HepG2 (cell line): Measurements from ENCODE around the gene SLC39A3. TPM values are rescaled to one million over a fixed set of nuclear protein-coding genes. Genes with fewer than 3 reads are reported as not detected.

ENCODE experiments used
- CREB1 ChIP-seq, 2 experiments: fragments of 450-650 bp in 1 of 2; IDR thresholded peaks; 2 replicates each; pipeline ENCODE4 v1.6.1; 2016 to 2017; ENCODE audit warnings: control low read depth in 1 of 2, mild to moderate bottlenecking in 1 of 2, missing compliant biosample characterization in 1 of 2, missing genetic modification characterization in 1 of 2
- FOXC1 ChIP-seq: sonication (generic); formaldehyde crosslinking; IDR thresholded peaks from 2 replicates; pipeline ENCODE4 v1.8.0; 2022; ENCODE audit warnings: mild to moderate bottlenecking, missing genetic modification reagents, borderline replicate concordance
- MAF1 ChIP-seq: sonication (generic); formaldehyde crosslinking; IDR thresholded peaks from 2 replicates; pipeline ENCODE4 v1.5.0; 2020; ENCODE audit warnings: missing genetic modification reagents, borderline replicate concordance
- NFYC ChIP-seq: IDR thresholded peaks from 2 replicates; pipeline ENCODE4 v1.6.1; 2016; ENCODE audit warnings: missing genetic modification reagents, missing compliant biosample characterization
- NKX3-1 ChIP-seq: sonication (generic); formaldehyde crosslinking; IDR thresholded peaks from 2 replicates; pipeline ENCODE4 v1.5.0; 2020; ENCODE audit warnings: missing genetic modification reagents
- NR2F6 ChIP-seq, 2 experiments: IDR thresholded peaks; 2 replicates each; pipeline ENCODE4 v1.6.1; 2016; ENCODE audit warnings: antibody characterized with exemption in 1 of 2, mild to moderate bottlenecking in 1 of 2
- PHF8 ChIP-seq: sonication (generic); formaldehyde crosslinking; IDR thresholded peaks from 2 replicates; pipeline ENCODE4 v1.5.0; 2020; ENCODE audit warnings: missing genetic modification reagents
- PRPF4 ChIP-seq: fragments of 200-400 bp; formaldehyde crosslinking; IDR thresholded peaks from 2 replicates; pipeline ENCODE4 v1.6.1; 2016; ENCODE audit warnings: low read length, low read depth; ENCODE audit not compliant: poor library complexity, severe bottlenecking
- SMAD1 ChIP-seq: sonication (generic); formaldehyde crosslinking; IDR thresholded peaks from 2 replicates; pipeline ENCODE4 v1.4.0; 2020; ENCODE audit warnings: missing genetic modification reagents, low read depth, mild to moderate bottlenecking, borderline replicate concordance
- SMYD3 ChIP-seq: sonication (generic); formaldehyde crosslinking; IDR thresholded peaks from 2 replicates; pipeline ENCODE4 v1.8.1; 2023; ENCODE audit warnings: mild to moderate bottlenecking, missing genetic modification reagents
- TCF12 ChIP-seq, 2 experiments: fragments of 450-650 bp in 1 of 2; sonication (generic) in 1 of 2; formaldehyde crosslinking in 1 of 2; IDR thresholded peaks; 2 replicates each; pipeline versions ENCODE4 v1.6.1 to v1.8.0; 2017 to 2022; ENCODE audit warnings: antibody characterized with exemption in 1 of 2, mild to moderate bottlenecking in 1 of 2, missing genetic modification reagents in 1 of 2, moderate library complexity in 1 of 2
- ZBTB42 ChIP-seq: sonication (generic); formaldehyde crosslinking; IDR thresholded peaks from 2 replicates; pipeline ENCODE4 v1.5.0; 2020; ENCODE audit warnings: mild to moderate bottlenecking, missing genetic modification reagents
- ZFYVE20 ChIP-seq: sonication (generic); formaldehyde crosslinking; IDR thresholded peaks from 2 replicates; pipeline ENCODE4 v1.8.0; 2023; ENCODE audit warnings: low read depth, mild to moderate bottlenecking, moderate library complexity, missing genetic modification reagents, borderline replicate concordance
- ZMYM3 ChIP-seq: sonication (generic); formaldehyde crosslinking; IDR thresholded peaks from 2 replicates; pipeline ENCODE4 v1.5.1; 2020; ENCODE audit warnings: mild to moderate bottlenecking, missing genetic modification reagents
- ZNF441 ChIP-seq: sonication (generic); formaldehyde crosslinking; IDR thresholded peaks from 2 replicates; pipeline ENCODE4 v1.7.0; 2021; ENCODE audit warnings: missing genetic modification reagents, borderline replicate concordance
- ZNF501 ChIP-seq: sonication (generic); formaldehyde crosslinking; IDR thresholded peaks from 2 replicates; pipeline ENCODE4 v1.5.1; 2020; ENCODE audit warnings: mild to moderate bottlenecking, moderate library complexity, missing genetic modification reagents
- ZNF678 ChIP-seq: sonication (generic); formaldehyde crosslinking; IDR thresholded peaks from 2 replicates; pipeline ENCODE4 v1.4.0; 2020; ENCODE audit warnings: mild to moderate bottlenecking, missing genetic modification reagents
- ZNF788 ChIP-seq: sonication (generic); formaldehyde crosslinking; IDR thresholded peaks from 2 replicates; pipeline ENCODE4 v1.5.0; 2020; ENCODE audit warnings: mild to moderate bottlenecking, missing genetic modification reagents, borderline replicate concordance
- ZSCAN22 ChIP-seq: sonication (generic); formaldehyde crosslinking; IDR thresholded peaks from 2 replicates; pipeline ENCODE4 v1.4.0; 2020; ENCODE audit warnings: mild to moderate bottlenecking, missing genetic modification reagents
- ZZZ3 ChIP-seq: sonication (generic); formaldehyde crosslinking; IDR thresholded peaks from 2 replicates; pipeline ENCODE4 v1.4.0; 2020; ENCODE audit warnings: missing genetic modification reagents, mild to moderate bottlenecking, borderline replicate concordance
- polyA plus RNA-seq, 8 experiments: library from polyadenylated mRNA; depleted of rRNA in 3 of 8; stranded (reverse) in 7 of 8; unstranded in 1 of 8; fragments of >200 nt; fragmentation: Illumina TruSeq in 4 of 8; extraction: Trizol in 4 of 8; gene quantifications; 2 replicates each; pipeline versions ENCODE4 v1.2.1 to v1.2.3, GENCODE V29; 2011 to 2016; ENCODE audit warnings: low read depth in 4 of 8, missing spikeins in 1 of 8, mixed read lengths in 1 of 8; ENCODE audit not compliant: insufficient read depth in 1 of 8
- total RNA-seq, 5 experiments: library from RNA; depleted of rRNA; stranded (reverse); fragments of >200 nt; fragmentation: Illumina TruSeq; extraction: Trizol; gene quantifications; 2 replicates each; pipeline ENCODE4 v1.2.3, GENCODE V29; 2016; ENCODE audit warnings: low read depth in 1 of 5
- TF ChIP-seq, protein P1 (sequence below): sonication (generic); formaldehyde crosslinking; IDR thresholded peaks from 2 replicates; pipeline ENCODE4 v1.4.0; 2020; ENCODE audit warnings: missing genetic modification reagents
- TF ChIP-seq, protein P2 (sequence below): sonication (generic); formaldehyde crosslinking; IDR thresholded peaks from 2 replicates; pipeline ENCODE4 v1.4.0; 2020; ENCODE audit warnings: missing genetic modification reagents
- TF ChIP-seq, protein P3 (sequence below): sonication (generic); formaldehyde crosslinking; IDR thresholded peaks from 2 replicates; pipeline ENCODE4 v1.4.0; 2020; ENCODE audit warnings: low read depth, mild to moderate bottlenecking, missing genetic modification reagents
- TF ChIP-seq, protein P4 (sequence below): sonication (generic); formaldehyde crosslinking; IDR thresholded peaks from 2 replicates; pipeline ENCODE4 v1.4.0; 2020; ENCODE audit warnings: mild to moderate bottlenecking, missing genetic modification reagents

The SLC39A3 gene
- total and polyA plus RNA-seq, 2 of the 13 experiments (the other 11 are each of a cell fraction or from before 2014, with no cell fraction given) = 33.6 to 41.6 TPM

DNA sequence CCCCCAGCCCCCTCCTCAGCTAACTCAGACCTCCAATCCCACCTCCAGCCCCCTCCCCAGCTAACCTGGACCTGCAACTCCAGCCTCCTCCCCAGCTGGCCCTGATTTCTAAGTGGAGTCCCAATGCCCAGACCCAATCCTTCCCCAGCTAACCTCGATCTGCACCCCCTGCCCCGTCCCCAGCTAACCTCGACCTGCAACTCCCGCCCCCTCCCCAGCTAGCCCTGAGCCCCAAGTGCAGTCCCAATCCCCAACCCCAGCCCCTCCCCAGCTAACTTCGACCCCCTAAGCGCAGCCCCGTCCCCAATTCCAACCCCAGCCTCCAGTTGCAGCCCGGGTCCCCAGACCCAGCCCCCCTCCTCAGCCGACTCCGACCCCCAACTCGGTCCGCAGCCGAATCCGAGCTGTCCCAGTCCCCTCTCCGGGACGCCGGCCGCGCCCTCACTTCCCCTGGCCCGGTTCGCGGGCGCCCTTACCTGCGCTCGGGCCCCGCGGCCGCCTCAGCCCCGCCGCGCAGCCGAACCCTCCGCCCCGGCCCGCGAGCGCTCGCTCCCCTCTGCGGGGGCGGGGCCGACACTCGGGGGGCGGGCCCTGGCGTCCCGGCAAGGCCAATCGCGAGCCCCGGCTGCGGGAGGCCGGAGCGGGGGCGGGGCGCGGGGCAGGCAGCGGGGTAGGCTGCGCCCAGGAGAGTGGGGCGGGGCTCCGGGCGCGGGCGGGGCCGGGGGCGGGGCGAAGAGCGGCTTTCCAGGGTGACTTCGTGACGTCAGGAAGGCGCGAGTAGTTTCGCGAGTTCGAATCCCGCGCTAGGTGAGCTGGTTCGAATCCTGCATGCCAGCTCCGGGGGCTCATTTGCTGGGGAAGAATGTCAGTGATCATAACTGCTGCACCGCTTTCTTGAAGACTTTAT lies 37.4 kb downstream of the SLC39A3 start, which contains the start of gene GNG7 (continued):
- TF ChIP-seq, protein P1, sequence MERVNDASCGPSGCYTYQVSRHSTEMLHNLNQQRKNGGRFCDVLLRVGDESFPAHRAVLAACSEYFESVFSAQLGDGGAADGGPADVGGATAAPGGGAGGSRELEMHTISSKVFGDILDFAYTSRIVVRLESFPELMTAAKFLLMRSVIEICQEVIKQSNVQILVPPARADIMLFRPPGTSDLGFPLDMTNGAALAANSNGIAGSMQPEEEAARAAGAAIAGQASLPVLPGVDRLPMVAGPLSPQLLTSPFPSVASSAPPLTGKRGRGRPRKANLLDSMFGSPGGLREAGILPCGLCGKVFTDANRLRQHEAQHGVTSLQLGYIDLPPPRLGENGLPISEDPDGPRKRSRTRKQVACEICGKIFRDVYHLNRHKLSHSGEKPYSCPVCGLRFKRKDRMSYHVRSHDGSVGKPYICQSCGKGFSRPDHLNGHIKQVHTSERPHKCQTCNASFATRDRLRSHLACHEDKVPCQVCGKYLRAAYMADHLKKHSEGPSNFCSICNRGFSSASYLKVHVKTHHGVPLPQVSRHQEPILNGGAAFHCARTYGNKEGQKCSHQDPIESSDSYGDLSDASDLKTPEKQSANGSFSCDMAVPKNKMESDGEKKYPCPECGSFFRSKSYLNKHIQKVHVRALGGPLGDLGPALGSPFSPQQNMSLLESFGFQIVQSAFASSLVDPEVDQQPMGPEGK (CRISPR knock-in tag) = no peak
- TF ChIP-seq PHF8 (CRISPR knock-in tag) = peak; percentile 34; the same call in 1 of the 2 replicates
- no peak for TF ChIP-seq ZNF678 (CRISPR knock-in tag)
- peak; percentile 66 for TF ChIP-seq NFYC
- no peak for TF ChIP-seq ZNF501 (CRISPR knock-in tag)
- no peak for TF ChIP-seq TCF12 (IDR thresholded peaks at IDR 0.05)
- no peak for TF ChIP-seq TCF12 (CRISPR knock-in tag; IDR thresholded peaks at IDR 0.05)
- no peak for TF ChIP-seq PRPF4
- TF ChIP-seq ZMYM3 (CRISPR knock-in tag) = no peak
- TF ChIP-seq ZNF441 = no peak
- no peak for TF ChIP-seq MAF1
- TF ChIP-seq, protein P2, sequence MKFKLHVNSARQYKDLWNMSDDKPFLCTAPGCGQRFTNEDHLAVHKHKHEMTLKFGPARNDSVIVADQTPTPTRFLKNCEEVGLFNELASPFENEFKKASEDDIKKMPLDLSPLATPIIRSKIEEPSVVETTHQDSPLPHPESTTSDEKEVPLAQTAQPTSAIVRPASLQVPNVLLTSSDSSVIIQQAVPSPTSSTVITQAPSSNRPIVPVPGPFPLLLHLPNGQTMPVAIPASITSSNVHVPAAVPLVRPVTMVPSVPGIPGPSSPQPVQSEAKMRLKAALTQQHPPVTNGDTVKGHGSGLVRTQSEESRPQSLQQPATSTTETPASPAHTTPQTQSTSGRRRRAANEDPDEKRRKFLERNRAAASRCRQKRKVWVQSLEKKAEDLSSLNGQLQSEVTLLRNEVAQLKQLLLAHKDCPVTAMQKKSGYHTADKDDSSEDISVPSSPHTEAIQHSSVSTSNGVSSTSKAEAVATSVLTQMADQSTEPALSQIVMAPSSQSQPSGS = 0 out of 2 replicates have a peak, but pooled peaks have one; percentile 13
- no peak for TF ChIP-seq SMYD3
- no peak for TF ChIP-seq NR2F6 (IDR thresholded peaks at IDR 0.05)
- TF ChIP-seq NR2F6 (CRISPR knock-in tag; IDR thresholded peaks at IDR 0.05) = no peak
- no peak for TF ChIP-seq NKX3-1
- TF ChIP-seq ZNF788 (CRISPR knock-in tag) = no peak
- TF ChIP-seq, protein P3, sequence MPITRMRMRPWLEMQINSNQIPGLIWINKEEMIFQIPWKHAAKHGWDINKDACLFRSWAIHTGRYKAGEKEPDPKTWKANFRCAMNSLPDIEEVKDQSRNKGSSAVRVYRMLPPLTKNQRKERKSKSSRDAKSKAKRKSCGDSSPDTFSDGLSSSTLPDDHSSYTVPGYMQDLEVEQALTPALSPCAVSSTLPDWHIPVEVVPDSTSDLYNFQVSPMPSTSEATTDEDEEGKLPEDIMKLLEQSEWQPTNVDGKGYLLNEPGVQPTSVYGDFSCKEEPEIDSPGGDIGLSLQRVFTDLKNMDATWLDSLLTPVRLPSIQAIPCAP (CRISPR knock-in tag) = no peak
- TF ChIP-seq ZSCAN22 = no peak
- no peak for TF ChIP-seq SMAD1 (CRISPR knock-in tag)
- TF ChIP-seq, protein P4, sequence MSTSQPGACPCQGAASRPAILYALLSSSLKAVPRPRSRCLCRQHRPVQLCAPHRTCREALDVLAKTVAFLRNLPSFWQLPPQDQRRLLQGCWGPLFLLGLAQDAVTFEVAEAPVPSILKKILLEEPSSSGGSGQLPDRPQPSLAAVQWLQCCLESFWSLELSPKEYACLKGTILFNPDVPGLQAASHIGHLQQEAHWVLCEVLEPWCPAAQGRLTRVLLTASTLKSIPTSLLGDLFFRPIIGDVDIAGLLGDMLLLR (CRISPR knock-in tag) = no peak
- no peak for TF ChIP-seq FOXC1
- no peak for TF ChIP-seq ZFYVE20
- no peak for TF ChIP-seq ZBTB42 (CRISPR knock-in tag)
- TF ChIP-seq CREB1 (IDR thresholded peaks at IDR 0.05) = peak; percentile 91
- no peak; the same call in 1 of the 2 replicates for TF ChIP-seq CREB1 (CRISPR knock-in tag; IDR thresholded peaks at IDR 0.05)
- no peak for TF ChIP-seq ZZZ3 (CRISPR knock-in tag)
